ENCODE measurements around the gene SMARCD1. TPM values are rescaled to one million over a fixed set of nuclear protein-coding genes. Genes with fewer than 3 reads are reported as not detected.

SMARCD1 gene
- total RNA-seq, 1 donor from 2014 or later = 121 TPM

DNA sequence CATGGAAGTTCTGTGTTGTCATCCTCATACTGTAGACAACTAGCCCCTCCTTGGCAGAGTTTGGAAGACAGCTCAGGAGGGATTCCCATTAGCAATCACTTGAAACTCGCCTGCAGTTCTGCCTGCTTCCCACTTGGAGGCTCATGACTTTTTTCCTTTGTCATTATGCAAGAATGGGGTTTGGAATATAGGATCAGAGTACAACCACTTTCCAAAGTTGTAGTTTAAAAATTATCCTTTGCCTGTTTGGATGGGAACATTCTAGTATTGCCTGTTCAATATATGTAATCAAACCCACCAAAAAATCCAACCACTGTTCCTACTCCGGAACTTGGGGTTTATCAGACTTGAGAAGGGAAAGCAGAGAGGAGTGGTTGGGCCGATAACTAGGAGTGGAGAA, 16.5 kb downstream of the SMARCD1 start:
- peaks cover 31% of the 10 kb centered on the region for H3K36me3 Mint-ChIP-seq
- peaks cover 18% of the 10 kb centered on the region for H3K4me1 Mint-ChIP-seq
- no peaks in the 10 kb centered on the region for H3K9me3 Mint-ChIP-seq
- TF ChIP-seq, protein P1, sequence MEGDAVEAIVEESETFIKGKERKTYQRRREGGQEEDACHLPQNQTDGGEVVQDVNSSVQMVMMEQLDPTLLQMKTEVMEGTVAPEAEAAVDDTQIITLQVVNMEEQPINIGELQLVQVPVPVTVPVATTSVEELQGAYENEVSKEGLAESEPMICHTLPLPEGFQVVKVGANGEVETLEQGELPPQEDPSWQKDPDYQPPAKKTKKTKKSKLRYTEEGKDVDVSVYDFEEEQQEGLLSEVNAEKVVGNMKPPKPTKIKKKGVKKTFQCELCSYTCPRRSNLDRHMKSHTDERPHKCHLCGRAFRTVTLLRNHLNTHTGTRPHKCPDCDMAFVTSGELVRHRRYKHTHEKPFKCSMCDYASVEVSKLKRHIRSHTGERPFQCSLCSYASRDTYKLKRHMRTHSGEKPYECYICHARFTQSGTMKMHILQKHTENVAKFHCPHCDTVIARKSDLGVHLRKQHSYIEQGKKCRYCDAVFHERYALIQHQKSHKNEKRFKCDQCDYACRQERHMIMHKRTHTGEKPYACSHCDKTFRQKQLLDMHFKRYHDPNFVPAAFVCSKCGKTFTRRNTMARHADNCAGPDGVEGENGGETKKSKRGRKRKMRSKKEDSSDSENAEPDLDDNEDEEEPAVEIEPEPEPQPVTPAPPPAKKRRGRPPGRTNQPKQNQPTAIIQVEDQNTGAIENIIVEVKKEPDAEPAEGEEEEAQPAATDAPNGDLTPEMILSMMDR (IDR thresholded peaks at IDR 0.05) = peak; percentile 58
- no peak for TF ChIP-seq EZH2phosphoT487 (IDR thresholded peaks at IDR 0.05)
- no peak for TF ChIP-seq EZH2 (IDR thresholded peaks at IDR 0.05)
- no peak overlapping the region for H3K4me3 Mint-ChIP-seq
- Histone ChIP-seq H3K4me1 (peaks cover 8% of the 10 kb centered on the region), H3K36me3 (peaks cover 4% of the 10 kb centered on the region), H3K4me3 (no peak overlapping the region), H3K9ac (no peak overlapping the region), H3K27ac (peak overlapping the region; percentile 42), H2AFZ (replicated peaks) (no peak overlapping the region), H3K9me3 (ENCODE audit: low read depth) (no peaks in the 10 kb centered on the region), H3F3A (ENCODE audit: low read depth) (peaks cover 42% of the 10 kb centered on the region), H3K4me2 (no peak overlapping the region), H4K20me1 (ENCODE audit: low read depth) (peaks cover 10% of the 10 kb centered on the region), H3K79me2 (ENCODE audit: low read depth) (no peaks in the 10 kb centered on the region), H3K27me3 (no peaks in the 10 kb centered on the region)
- no peak overlapping the region for H3K27ac Mint-ChIP-seq
- DNase-seq (ENCODE audit: low spot score) = peak; percentile 72
- peaks cover 2% of the 10 kb centered on the region for H3K27me3 Mint-ChIP-seq (ENCODE audit: insufficient read depth, low read depth)

- Mint-ChIP-seq H3K36me3 (peaks cover 26% of the 10 kb centered on the region), H3K27ac (no peak overlapping the region), H3K4me1 (peaks cover 20% of the 10 kb centered on the region), H3K4me3 (no peak overlapping the region), H3K9me3 (no peaks in the 10 kb centered on the region), H3K27me3 (ENCODE audit: insufficient read depth, low read depth) (peaks cover 2% of the 10 kb centered on the region)
- Histone ChIP-seq H3K27me3 (no peaks in the 10 kb centered on the region), H4K20me1 (ENCODE audit: low read depth) (peaks cover 10% of the 10 kb centered on the region), H3F3A (ENCODE audit: low read depth) (peaks cover 42% of the 10 kb centered on the region), H3K79me2 (ENCODE audit: low read depth) (no peaks in the 10 kb centered on the region), H3K27ac (no peak overlapping the region), H3K4me3 (no peak overlapping the region), H3K9me3 (ENCODE audit: low read depth) (no peaks in the 10 kb centered on the region), H2AFZ (replicated peaks) (no peak overlapping the region), H3K4me1 (peaks cover 8% of the 10 kb centered on the region), H3K9ac (no peak overlapping the region), H3K36me3 (no peaks in the 10 kb centered on the region), H3K4me2 (no peak overlapping the region)
- TF ChIP-seq, protein P1 (IDR thresholded peaks at IDR 0.05) = no peak
- TF ChIP-seq EZH2phosphoT487 (IDR thresholded peaks at IDR 0.05) = no peak
- no peak for TF ChIP-seq EZH2 (IDR thresholded peaks at IDR 0.05)
- no peak for DNase-seq (ENCODE audit: low spot score)
Measured at GRCh38 chr12:50102131-50102531, 17.0 kb downstream of the SMARCD1 start.

DNA sequence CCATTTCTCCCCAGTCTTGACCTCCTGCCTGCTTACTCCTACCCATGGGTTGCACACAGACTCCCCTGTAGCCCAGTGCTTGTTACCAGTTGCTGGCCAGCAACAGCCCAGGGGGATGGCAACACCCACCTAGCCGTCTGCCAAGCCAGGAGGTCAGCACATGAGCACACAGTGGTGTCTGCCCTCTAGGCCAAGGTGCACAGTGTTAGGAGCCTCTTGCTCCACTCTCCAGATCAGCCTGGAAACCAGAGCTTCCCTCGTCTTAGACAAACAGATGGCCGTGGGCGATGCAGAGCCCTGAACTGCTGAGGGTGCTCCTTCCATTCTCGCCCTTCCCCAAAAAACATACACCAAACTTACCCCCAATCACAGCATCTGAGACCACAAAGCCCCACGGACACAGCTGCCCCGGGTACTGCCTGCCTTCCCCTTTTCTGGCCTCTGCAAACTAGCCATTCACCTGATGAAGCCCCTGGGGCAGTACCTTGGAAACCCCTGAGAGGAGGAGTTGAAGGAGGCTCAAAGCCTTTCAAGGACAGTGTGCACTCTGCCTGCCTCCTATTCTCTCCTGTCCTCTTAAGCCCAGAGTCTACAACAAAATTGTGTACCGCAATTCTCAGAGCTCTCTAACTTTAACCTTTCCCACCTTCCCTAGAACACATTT, 17.6 kb downstream of the SMARCD1 start:
- H3K27me3 Mint-ChIP-seq (ENCODE audit: insufficient read depth, low read depth) = peaks cover 2% of the 10 kb centered on the region

More for the DNA sequence above, 17.6 kb downstream of the SMARCD1 start:
- Histone ChIP-seq H3K4me1 (peaks cover 8% of the 10 kb centered on the region), H3K27me3 (no peaks in the 10 kb centered on the region), H3K9me3 (ENCODE audit: low read depth) (no peaks in the 10 kb centered on the region), H4K20me1 (ENCODE audit: low read depth) (peaks cover 10% of the 10 kb centered on the region), H3K79me2 (ENCODE audit: low read depth) (no peaks in the 10 kb centered on the region), H3F3A (ENCODE audit: low read depth) (peaks cover 41% of the 10 kb centered on the region), H3K9ac (no peak overlapping the region), H3K36me3 (no peaks in the 10 kb centered on the region), H2AFZ (replicated peaks) (no peak overlapping the region), H3K27ac (no peak overlapping the region), H3K4me3 (no peak overlapping the region), H3K4me2 (no peak overlapping the region)
- peak overlapping the region; percentile 2 for H3K27ac Mint-ChIP-seq
- TF ChIP-seq, protein P1 (IDR thresholded peaks at IDR 0.05) = no peak
- no peak for TF ChIP-seq EZH2 (IDR thresholded peaks at IDR 0.05)
- no peak for TF ChIP-seq EZH2phosphoT487 (IDR thresholded peaks at IDR 0.05)
- H3K4me1 Mint-ChIP-seq = peaks cover 25% of the 10 kb centered on the region
- H3K4me3 Mint-ChIP-seq = no peak overlapping the region
- peaks cover 25% of the 10 kb centered on the region for H3K36me3 Mint-ChIP-seq
- no peak for DNase-seq (ENCODE audit: low spot score)
- H3K9me3 Mint-ChIP-seq = no peaks in the 10 kb centered on the region
